Uterus (tissue), 2 donors: ENCODE data around the gene SH3PXD2A.

Experiments used
- CTCF ChIP-seq, 4 experiments: fragments of 200-600 bp in 2 of 4; fragments of 450-650 bp in 2 of 4; sonication (generic) in 2 of 4; IDR thresholded peaks; one replicate each; pipeline ENCODE4 v1.5.1; 2016 to 2019; ENCODE audit warnings: antibody characterized with exemption in 4 of 4, mild to moderate bottlenecking in 2 of 4, moderate library complexity in 1 of 4
- POLR2A ChIP-seq, 2 donors: fragments of 450-650 bp; IDR thresholded peaks; one replicate each; pipeline ENCODE4 v1.6.1; 2016; ENCODE audit warnings: antibody characterized with exemption in 2 of 2, mild to moderate bottlenecking in 1 of 2, moderate library complexity in 1 of 2

- no peak for TF ChIP-seq CTCF (IDR thresholded peaks at IDR 0.05)
- TF ChIP-seq POLR2A (IDR thresholded peaks at IDR 0.05): peak; percentile 65 to 95
Measured at GRCh38 chr10:103661198-103661950, 194.0 kb downstream of the SH3PXD2A start.
